Measurements from ENCODE around the gene WDR46. TPM values are rescaled to one million over a fixed set of nuclear protein-coding genes. Genes with fewer than 3 reads are reported as not detected.
"Not testable (repeated sequence)": the region's sequence is repeated elsewhere in the genome, so short reads cannot be mapped to it uniquely, and the experiment has no call there.

WDR46 gene
- total RNA-seq, 1 donor from 2014 or later: 70.2 TPM

DNA sequence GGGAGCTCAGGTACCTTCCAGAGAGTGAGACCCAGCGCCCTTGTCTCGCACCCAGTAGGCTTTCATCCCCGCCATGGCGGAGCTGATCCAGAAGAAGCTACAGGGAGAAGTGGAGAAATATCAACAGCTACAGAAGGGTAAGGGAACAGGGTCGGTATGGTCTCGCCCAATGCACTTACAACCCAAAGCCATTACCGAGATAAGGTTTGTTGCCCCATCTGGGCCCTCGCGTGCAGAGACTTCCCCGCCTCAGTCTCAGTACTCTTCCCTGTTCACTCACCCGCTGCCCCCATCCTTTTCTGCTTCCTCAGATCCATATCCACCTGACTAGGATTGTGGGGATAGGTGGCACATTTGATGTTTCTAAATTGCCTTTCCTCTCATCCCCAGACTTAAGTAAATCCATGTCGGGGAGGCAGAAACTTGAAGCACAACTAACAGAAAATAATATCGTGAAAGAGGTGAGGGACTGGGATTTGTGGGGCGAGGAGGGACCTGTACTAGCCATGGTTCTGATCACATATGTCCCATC lies 811 bp upstream of the WDR46 start:
- intact Hi-C loops (cut with micrococcal nuclease): loop anchor here (1.0 kb wide), 4 partner anchors 9 to 101 kb away; partner anchors contain the start of genes B3GALT4, KIFC1 and RPS18

DNA sequence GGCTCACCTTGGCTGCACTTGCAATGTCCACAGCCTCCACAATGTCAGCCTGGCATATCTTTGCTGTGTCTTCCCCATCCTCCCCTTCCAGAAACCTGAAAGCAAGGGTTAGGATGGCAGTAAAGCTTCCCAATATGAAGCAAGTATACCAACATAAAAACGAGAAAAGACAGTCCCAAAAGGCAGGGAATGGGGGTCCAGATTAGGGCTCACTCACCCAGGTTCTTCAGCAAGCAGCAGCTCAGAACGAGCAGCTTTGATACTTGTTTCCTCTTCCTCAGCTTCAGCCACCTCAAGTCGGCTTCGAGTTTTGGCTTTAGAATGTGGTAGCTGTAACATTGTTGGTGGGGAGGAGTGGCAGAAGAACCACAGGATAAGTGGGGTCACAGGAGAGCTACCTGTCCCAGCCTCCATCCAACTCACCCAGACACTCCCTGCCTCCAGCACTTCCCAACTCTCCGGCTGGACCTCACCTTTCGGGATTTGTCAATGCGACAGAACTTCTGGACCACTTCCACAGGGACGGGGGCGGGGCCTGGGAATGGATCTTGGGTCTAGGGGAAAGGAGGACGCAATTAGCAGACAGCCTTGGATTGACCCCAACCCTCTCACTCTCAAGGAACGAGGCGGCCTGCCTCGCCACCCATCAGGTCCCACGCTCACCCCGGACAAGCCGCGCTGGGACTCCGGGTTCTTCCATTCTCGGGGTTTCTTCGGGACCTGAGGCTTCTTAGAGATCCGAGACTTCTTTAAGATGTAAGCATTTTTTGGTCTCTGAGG lies 708 bp downstream of the WDR46 start:
- intact Hi-C loops (cut with micrococcal nuclease): no loop called here

DNA sequence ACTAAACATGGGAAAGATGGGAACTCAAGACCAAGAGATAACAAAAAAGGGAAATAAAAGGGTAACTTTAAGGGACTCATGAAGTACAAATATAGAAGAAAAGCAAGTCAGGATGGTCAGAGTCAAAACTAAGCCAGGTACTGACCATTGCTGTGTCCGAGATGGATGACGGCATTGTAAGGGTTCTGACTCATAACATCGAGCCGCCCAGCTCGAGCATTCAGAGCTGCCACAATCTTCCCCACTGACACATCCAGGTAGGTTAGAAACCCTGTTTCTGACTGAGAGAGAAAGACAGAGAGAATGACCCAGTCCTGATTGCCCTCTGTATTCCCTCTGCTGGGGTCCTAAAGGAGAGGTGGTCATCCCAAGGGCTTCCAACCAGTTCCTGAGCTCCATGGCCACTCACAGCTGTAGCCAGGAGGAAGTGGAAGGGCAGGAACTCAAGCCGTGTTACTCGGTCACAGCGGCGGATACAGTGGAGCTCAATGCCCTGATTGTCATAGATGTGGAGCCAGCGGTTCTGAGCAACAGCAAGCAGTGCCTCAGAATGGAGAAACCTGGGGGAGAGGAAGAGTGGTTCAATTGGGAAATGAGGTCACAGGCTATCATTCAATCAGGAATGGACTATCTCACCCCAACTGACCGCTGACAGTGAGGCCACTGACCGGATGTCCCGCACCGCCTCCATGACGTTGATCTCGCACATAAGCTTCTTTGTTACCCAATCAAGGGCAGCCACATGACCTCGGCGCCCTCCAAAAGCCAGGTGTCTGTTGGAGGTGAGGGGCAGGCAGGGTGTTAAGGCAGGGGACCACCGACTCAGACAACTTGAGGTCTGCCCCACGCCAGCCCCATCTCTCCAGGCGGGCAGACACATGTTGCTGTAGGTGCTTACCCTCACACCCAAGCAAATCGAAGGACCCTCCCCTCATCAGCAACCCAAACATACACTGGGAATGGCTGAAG lies 1.8 kb downstream of the WDR46 start:
- intact Hi-C loops (cut with micrococcal nuclease): no loop called here

DNA sequence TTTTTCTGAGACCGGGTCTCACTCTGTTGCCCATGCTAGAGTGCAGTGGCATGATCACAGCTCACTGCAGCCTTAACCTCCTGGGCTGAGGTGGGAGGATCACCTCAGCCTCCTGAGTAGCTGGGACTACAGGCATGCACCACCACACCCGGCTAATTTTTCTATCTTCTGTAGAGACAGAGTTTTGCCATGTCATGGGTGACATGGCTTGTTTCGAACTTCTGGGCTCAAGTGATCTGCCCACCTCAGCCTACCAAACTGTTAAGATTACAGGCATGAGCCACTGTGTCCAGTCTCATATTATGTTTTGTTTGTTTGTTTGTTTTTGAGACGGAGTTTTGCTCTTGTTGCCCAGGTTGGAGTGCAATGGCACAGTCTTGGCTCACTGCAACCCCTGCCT lies 3.8 kb downstream of the WDR46 start:
- intact Hi-C loops (cut with micrococcal nuclease): not testable (repeated sequence)

DNA sequence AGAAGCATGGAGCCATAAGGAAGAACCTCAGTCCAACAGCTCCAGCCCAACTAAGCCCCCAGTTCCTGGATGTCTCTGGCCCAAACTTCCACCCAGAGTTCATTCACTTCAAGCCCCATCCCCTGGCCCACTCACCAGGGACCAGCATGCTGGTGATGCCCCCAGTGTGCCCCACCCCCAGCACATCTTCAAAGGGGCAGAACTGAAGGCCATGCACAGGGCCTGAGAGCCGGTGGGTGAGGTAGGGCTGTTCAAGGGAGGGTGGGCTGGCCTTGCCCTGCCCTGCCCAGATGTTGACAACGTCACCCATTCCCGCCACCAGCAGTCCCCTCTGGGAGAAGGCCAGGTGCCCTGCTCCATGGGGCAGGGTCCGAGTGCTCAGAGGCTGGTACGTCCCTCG lies 8.5 kb downstream of the WDR46 start:
- intact Hi-C loops (cut with micrococcal nuclease): no loop called here

DNA sequence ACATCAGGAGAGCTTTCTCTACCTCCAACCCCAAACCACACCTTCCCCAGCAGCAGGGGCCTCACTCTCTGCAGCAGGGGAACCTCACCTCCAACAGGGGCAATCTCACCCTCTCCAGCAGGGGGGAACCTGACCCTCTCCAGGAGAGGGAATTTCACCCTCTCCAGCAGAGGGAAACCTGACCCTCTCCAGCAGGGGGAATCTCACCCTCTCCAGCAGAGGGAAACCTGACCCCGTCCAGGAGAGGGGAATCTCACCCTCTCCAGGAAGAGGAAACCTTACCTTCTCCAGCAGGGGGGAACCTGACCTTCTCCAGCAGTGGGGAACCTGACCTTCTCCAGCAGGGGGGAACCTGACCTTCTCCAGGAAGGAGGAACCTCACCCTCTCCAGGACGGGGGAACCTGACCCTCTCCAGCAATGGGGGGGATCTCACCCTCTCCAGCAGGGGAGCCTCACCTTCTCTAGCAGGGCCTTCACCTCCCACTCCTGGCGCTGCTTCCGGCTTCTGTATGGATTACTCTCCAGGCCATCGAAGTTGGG lies 9.0 kb downstream of the WDR46 start:
- intact Hi-C loops (cut with micrococcal nuclease): no loop called here

DNA sequence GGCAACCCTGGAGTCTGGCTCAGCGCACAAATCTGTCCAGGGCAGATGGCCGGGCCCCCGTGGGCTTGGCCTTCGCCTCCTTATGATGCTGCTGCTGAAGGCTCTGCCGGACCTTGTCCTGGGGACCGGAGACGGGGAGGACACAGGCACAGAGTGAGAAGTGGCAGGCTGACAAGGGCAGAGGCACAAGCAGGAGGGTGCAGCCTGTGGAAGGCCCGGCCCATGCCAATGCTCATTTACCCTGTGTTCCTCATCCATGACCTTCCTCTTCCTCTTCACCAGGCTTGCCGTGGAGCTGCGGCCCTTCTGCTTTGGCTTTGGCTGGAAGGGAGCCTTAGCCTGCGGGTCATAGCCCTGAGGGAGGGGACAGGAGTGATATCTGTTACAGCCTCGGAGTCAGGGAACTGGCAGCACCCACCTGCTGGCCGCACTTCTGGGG lies 9.8 kb downstream of the WDR46 start:
- intact Hi-C loops (cut with micrococcal nuclease): no loop called here

DNA sequence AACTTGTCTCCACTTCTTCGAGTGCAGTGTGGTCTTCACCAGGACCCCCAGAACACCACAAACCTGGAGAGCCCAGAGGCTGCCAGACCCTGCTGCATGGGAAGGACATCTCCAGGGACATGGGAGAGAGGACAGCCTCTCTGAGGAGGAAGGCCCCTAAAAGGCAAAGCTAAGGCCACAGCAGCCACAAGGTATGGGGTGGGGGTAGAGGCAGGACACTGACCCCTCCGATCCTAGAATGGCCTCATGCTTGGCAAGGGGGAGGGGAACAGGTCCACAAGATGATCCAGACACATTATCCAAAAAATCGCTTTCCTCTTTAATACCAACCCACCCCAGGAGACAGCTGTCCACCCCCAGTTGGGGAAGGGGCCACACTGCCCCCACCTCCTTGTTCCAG lies 10.2 kb downstream of the WDR46 start:
- intact Hi-C loops (cut with micrococcal nuclease): no loop called here

DNA sequence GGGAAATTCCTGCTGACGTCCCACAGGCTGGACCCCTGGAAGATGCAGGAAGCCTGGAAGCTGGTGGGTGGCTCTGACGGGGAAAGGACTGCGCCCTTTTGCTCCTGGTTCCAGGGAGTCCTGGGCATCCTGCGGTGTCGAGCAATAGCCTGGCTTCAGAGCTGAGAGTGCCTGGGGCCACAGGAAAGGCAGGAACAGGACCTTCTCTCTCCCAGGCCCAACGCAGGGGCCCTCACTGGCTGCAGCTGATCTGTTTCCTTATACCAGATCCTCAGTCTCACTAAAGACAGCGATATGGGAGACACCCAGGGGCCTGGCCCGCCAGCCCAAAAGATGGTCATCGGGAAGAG lies 10.7 kb downstream of the WDR46 start:
- intact Hi-C loops (cut with micrococcal nuclease): no loop called here

DNA sequence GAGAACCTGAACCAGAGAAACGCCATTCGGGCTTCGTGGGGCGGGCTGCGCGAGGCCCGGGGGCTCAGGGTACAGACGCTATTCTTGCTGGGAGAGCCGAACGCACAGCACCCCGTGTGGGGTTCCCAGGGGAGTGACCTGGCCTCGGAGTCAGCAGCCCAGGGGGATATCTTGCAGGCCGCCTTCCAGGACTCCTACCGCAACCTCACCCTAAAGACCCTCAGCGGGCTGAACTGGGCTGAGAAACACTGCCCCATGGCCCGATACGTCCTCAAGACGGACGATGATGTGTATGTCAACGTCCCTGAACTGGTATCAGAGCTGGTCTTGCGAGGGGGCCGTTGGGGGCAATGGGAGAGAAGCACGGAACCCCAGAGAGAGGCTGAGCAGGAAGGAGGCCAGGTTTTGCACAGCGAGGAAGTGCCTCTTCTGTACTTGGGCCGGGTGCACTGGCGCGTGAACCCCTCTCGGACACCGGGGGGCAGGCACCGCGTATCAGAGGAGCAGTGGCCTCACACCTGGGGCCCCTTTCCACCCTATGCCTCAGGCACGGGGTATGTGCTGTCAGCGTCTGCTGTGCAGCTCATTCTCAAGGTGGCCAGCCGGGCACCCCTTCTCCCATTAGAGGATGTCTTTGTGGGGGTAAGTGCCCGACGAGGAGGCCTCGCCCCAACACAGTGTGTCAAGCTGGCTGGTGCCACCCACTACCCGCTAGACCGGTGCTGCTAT lies 11.2 kb downstream of the WDR46 start:
- intact Hi-C loops (cut with micrococcal nuclease): loop anchor here (1.0 to 2.0 kb wide), 4 partner anchors 11 to 113 kb away; partner anchors contain the start of genes KIFC1, PFDN6 and WDR46

DNA sequence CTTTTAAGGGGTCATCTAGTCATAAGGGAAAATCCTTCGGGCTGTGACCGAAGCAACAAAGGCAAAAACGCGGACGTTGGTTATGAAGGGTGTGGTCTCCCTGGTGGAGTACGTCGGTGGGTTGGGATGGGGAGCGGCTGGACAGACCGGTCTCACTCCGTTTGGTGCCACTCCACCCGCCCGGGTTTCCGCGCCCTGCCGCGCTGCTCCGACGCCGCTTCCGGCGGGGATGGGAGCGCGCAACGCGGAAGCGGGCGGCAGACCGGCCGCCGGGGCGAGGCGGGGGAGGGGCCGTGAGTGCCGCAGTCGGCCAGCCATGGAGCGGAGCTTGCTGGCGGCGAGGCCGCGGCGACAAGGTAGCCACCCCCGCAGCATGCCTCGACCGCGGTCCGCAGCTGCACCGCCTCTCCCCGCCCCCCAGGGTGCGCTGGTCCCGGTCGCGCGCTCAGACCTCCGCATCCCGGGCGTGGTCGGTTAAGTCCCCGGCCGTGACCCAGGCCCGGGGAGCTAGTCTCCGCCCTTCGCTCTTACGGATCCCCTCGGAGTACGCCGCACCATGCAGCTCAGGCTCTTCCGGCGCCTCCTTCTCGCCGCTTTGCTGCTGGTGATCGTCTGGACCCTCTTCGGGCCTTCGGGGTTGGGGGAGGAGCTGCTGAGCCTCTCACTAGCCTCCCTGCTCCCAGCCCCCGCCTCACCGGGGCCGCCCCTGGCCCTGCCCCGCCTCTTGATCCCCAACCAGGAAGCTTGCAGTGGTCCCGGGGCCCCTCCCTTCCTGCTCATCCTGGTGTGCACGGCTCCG lies 12.0 kb downstream of the WDR46 start, which contains the start of gene B3GALT4:
Gene B3GALT4, plus strand, starts transcription at position 260 of the 799 bp plus-strand sequence. Its CDS starts 297 bp downstream, at position 557.
- intact Hi-C loops (cut with micrococcal nuclease): loop anchor here (1.0 to 2.0 kb wide), 4 partner anchors 12 to 114 kb away; partner anchors contain the start of genes KIFC1, PFDN6 and WDR46

DNA sequence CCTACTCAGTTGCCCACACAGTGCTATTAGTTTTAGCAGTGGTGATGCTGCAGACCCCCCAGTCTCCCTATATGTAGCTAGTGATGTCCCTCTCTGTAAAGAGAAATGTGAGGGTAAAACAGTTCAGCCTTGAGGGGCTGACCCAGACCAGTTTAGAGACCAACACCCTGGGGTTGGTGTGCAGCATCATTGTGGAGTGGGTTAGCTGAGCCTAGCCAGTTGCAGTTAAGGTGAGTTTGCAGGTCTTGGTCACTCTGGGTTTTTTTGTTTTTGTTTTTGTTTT lies 12.5 kb downstream of the WDR46 start:
- intact Hi-C loops (cut with micrococcal nuclease): loop anchor here (2.0 kb wide), 1 partner anchor 68 kb away; no protein-coding TSS in a partner anchor

DNA sequence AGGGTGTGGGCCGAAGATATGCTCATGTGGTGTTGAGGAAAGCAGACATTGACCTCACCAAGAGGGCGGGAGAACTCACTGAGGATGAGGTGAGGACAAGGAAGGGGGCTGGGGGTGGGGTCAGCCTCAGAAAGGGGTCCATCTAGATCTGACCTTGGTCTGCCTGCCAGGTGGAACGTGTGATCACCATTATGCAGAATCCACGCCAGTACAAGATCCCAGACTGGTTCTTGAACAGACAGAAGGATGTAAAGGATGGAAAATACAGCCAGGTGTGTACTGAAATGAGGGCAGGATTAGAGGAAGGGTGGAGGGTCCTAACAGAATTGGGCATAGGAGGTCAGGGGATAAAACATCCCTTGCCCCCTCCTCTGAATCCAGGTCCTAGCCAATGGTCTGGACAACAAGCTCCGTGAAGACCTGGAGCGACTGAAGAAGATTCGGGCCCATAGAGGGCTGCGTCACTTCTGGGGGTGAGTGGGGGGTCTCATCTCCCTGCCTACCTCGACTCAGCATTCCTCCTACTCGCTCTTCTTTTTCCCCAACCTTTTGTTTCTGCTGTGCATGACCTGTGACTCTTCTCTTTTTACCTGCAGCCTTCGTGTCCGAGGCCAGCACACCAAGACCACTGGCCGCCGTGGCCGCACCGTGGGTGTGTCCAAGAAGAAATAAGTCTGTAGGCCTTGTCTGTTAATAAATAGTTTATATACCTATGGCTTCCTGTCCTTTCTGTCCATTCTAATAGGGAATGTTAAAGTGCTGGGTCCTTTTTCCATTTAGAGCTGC lies 13.1 kb downstream of the WDR46 start:
- intact Hi-C loops (cut with micrococcal nuclease): loop anchor here (2.0 kb wide), 1 partner anchor 69 kb away; no protein-coding TSS in a partner anchor

DNA sequence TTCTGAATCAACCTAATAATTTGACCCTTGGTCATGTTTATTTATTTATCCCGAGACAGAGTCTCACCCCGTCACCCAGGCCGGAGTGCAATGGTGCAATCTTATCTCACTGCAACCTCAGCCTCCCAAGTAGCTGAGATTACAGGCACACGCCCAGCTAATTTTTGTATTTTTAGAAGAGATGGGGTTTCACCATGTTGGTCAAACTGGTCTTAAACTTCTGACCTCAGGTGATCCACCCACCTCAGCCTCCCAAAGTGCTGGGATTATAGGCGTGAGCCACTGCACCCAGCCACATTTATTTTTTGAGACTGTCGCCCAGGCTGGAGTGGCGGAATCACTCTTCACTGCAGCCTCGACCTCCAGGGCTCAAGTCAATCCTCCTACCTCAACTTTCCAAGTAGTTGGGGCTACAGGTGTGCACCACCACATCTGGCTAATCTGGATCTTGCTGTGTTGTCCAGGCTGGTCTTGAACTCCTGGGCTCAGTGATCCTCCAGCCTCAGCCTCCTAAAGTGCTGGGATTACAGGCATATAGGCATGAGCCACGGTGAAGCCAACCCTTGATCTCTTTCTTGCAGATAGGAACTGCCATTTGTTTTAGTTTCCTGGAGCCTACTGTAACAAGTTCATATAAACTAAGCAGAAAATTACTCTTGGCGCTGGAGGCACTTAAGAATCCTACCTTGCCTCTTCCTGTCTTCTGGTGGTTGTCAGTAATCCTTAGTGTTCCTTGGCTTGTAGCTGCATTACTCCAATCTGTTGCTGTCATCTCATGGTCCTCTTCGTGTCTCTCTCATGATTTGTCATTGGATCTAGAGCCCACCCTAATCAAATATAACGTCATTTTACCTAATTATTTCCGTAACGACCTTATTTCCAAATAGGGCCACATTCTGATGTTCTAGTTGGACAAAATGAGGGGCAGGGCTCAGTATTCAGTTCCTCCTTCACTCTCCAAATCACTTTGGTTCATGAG lies 14.8 kb downstream of the WDR46 start:
- intact Hi-C loops (cut with micrococcal nuclease): loop anchor here (5.0 kb wide), 1 partner anchor 138 kb away; the partner anchor contains the start of gene PHF1

DNA sequence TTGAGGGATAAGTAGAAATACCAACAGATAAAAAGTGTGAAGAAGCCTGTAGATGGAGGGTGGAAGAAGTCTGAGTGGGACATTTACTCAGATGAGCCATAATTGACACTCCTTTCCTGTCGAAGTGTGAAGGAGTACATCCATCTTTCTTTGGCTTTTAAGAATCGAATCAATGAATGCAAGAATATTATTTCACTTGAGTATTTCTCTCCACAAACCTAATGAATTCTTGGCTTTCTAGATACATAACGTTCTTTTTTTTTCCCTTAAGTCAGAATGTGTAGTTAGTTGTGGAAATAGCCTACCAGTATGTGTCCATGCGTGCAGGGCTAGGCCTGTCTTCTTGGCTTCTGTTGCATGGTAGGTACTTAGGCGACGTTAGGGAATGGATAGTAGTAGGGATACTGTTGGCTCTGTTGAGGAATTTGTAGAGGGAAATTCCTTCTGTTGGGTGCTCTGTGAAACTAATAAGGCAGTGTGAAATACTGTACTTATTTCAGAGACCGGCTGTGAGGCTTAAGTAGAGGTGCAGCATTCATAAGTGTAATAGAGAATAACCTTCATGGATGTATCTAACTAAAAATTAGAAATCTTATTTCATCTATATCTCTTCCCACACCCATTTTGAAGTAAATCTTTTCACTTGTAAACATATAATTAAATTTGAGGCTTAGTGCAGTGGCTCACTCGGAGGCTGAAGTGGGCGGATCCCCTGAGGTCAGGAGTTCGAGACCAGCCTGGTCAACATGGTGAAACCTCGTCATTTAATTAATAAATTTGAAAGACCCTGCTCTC lies 15.7 kb downstream of the WDR46 start:
- intact Hi-C loops (cut with micrococcal nuclease): loop anchor here (5.0 kb wide), 1 partner anchor 139 kb away; the partner anchor contains the start of gene PHF1

DNA sequence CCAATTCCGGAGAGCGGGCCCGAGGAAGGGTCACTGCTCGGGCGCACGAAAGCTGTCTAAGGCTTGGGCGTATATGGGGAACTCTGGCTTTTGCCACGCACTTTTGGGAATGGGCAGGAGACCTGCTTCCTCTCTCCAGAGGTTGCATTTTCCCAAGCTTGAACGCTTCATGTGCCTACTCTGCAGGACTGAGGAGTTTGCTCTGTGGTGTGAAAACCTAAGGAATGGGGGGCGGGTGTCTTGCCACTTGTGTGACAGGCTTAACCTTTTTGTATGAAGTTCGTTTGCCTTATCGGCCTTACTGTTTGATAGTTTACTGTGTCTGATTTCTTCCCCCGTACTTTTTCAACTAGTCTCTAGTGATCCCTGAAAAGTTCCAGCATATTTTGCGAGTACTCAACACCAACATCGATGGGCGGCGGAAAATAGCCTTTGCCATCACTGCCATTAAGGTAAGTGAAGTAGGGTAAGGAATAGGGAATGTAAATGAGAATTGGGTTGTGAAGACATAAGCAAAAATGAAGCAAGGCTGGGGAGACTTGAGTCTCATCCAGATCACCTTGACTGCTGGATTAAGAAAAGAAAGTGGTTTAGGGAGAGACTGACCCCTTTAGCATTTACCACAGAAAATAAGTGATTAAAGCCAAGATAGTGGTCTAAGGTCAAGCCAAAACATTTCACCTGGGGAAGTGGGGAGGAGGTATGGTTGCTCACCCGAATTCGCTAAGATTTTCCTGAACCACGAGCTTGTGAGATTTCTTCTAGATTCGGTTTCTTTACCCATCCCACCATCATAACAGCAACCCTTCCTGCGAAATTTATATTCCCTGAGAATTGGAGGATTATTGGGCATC lies 16.5 kb downstream of the WDR46 start:
- intact Hi-C loops (cut with micrococcal nuclease): loop anchor here (1.0 to 5.0 kb wide), 2 partner anchors 17 to 140 kb away; partner anchors contain the start of genes PFDN6, PHF1 and WDR46

Measured in T-helper 2 cell treated with Interferon-gamma antibody and Interleukin-4, amounts not matched to agents 100 ng/mL and 5 ng/mL, for 36 hours (primary cell).